H1 (cell line): ENCODE data around the gene HINT1. TPM values are rescaled to one million over a fixed set of nuclear protein-coding genes. Genes with fewer than 3 reads are reported as not detected.

ENCODE experiments used
- KDM5A ChIP-seq: fragments of 200-600 bp; IDR thresholded peaks from 2 replicates; pipeline ENCODE4 v1.7.1; 2012; ENCODE audit warnings: mild to moderate bottlenecking, low read length, inconsistent platforms, mixed read lengths
- RFX5 ChIP-seq: IDR thresholded peaks from 2 replicates; pipeline ENCODE4 v1.6.1; 2011; ENCODE audit warnings: low read depth, low read length, improper control_type of control experiment, borderline replicate concordance
- RXRA ChIP-seq: IDR thresholded peaks from 2 replicates; pipeline ENCODE4 v1.6.1; 2011; ENCODE audit warnings: low read depth, mild to moderate bottlenecking, low read length, moderate library complexity; ENCODE audit not compliant: insufficient read depth
- SIRT6 ChIP-seq: IDR thresholded peaks from one replicate; pipeline ENCODE4 v1.7.1; 2012; ENCODE audit warnings: low read length, inconsistent platforms
- polyA plus RNA-seq, 7 experiments: library from polyadenylated mRNA; depleted of rRNA in 3 of 7; stranded (reverse) in 5 of 7; unstranded in 2 of 7; fragments of >200 nt in 5 of 7; fragments of 200-250 nt in 2 of 7; gene quantifications; 1 replicate in 5 of 7; 2 replicates in 1 of 7; 4 replicates in 1 of 7; pipeline versions ENCODE4 v1.2.1 to v1.2.3, GENCODE V29; 2011 to 2013; ENCODE audit warnings: missing spikeins in 2 of 7, mixed read lengths in 2 of 7
- total RNA-seq: library from RNA; stranded (reverse); fragmentation: NEBNext Ultra II Directional; extraction: Animal tissue kit (Norgen Biotek cat#: 25700); gene quantifications from 2 replicates; pipeline ENCODE4 v1.2.1, GENCODE V29; 2021

HINT1 gene
- total and polyA plus RNA-seq, 2 of the 8 experiments (the other 6 are each of a cell fraction or from before 2014, with no cell fraction given): 230 to 479 TPM

- TF ChIP-seq RXRA (no peak), RFX5 (no peak), KDM5A (no peak), SIRT6 (no peak)
Observed at GRCh38 chr5:131210151-131210510, 45.1 kb upstream of the HINT1 start (continued).
